Measurements from ENCODE around the gene GCSH.

The GCSH gene

GRCh38 chr16:81040842-81041241, 55.4 kb downstream of the GCSH start:
- peaks cover 84% of the 10 kb centered on the region for H3K36me3 Mint-ChIP-seq (ENCODE audit: low read depth)
- peaks cover 31% of the 10 kb centered on the region for H3K4me1 Mint-ChIP-seq (ENCODE audit: low read depth)
- no peaks in the 10 kb centered on the region for H3K9me3 Mint-ChIP-seq
- DNase-seq: no peak
- no peaks in the 10 kb centered on the region for H3K27me3 Mint-ChIP-seq
- H3K27ac Mint-ChIP-seq: no peak overlapping the region
- no peak overlapping the region for H3K4me3 Mint-ChIP-seq

- H3K27ac Mint-ChIP-seq: peak overlapping the region; percentile 30
- DNase-seq: no peak
- H3K9me3 Mint-ChIP-seq: no peaks in the 10 kb centered on the region
- H3K4me3 Mint-ChIP-seq: no peak overlapping the region
- peaks cover 77% of the 10 kb centered on the region for H3K36me3 Mint-ChIP-seq (ENCODE audit: low read depth)
- H3K4me1 Mint-ChIP-seq (ENCODE audit: low read depth): peaks cover 34% of the 10 kb centered on the region
- no peaks in the 10 kb centered on the region for H3K27me3 Mint-ChIP-seq
Observed at GRCh38 chr16:81040131-81040530, 56.1 kb downstream of the GCSH start.

GRCh38 chr16:81036751-81037350, 59.3 kb downstream of the GCSH start:
- peaks cover 55% of the 10 kb centered on the region for H3K36me3 Mint-ChIP-seq (ENCODE audit: low read depth)
- peak overlapping the region; percentile 83 for H3K4me3 Mint-ChIP-seq
- H3K27me3 Mint-ChIP-seq: no peaks in the 10 kb centered on the region
- no peak for DNase-seq
- H3K9me3 Mint-ChIP-seq: no peaks in the 10 kb centered on the region
- H3K27ac Mint-ChIP-seq: peak overlapping the region; percentile 79
- peaks cover 34% of the 10 kb centered on the region for H3K4me1 Mint-ChIP-seq (ENCODE audit: low read depth)

- Mint-ChIP-seq H3K36me3 (ENCODE audit: low read depth) (peaks cover 55% of the 10 kb centered on the region), H3K4me1 (ENCODE audit: low read depth) (peaks cover 34% of the 10 kb centered on the region), H3K27me3 (no peaks in the 10 kb centered on the region), H3K9me3 (no peaks in the 10 kb centered on the region), H3K4me3 (peak overlapping the region; percentile 83), H3K27ac (peak overlapping the region; percentile 79)
- no peak for DNase-seq
Observed at GRCh38 chr16:81035975-81036750, 60.0 kb downstream of the GCSH start.

GRCh38 chr16:81035398-81035974, 60.7 kb downstream of the GCSH start, which contains the start of gene ATMIN:
ATMIN (plus strand) TSS chr16:81035842; CDS start chr16:81035871, 29 bp downstream.
- Mint-ChIP-seq H3K4me3 (peak within 1 kb of the TSS; percentile 83), H3K9me3 (no peaks in the 10 kb centered on the region), H3K27me3 (no peaks in the 10 kb centered on the region), H3K27ac (peak within 1 kb of the TSS; percentile 79), H3K36me3 (ENCODE audit: low read depth) (peaks cover 55% of the 10 kb centered on the region), H3K4me1 (ENCODE audit: low read depth) (peaks cover 34% of the 10 kb centered on the region)
- peak; percentile 91 for DNase-seq
